Measurements from ENCODE around the gene PLXNA2. TPM values are rescaled to one million over a fixed set of nuclear protein-coding genes. Genes with fewer than 3 reads are reported as not detected.

PLXNA2 gene
- total RNA-seq, 2 experiments from 2014 or later = 0.23 TPM; not detected in 1

GRCh38 chr1:208161005-208161404 lies 83.2 kb downstream of the PLXNA2 start:
- ChIA-PET POLR2A (no interaction called here), CTCF (ENCODE audit: unreplicated experiment) (no interaction called here)
- H3K4me2 ChIP-seq (ENCODE audit: low read length) = no peak overlapping the region
- no peaks in the 10 kb centered on the region for H4K20me1 ChIP-seq (ENCODE audit: insufficient read depth, low read length)
- no peaks in the 10 kb centered on the region for H3K9me2 ChIP-seq (ENCODE audit: insufficient read depth, low read length)
- H3K4me3 ChIP-seq (ENCODE audit: low read depth, low read length, poor library complexity, severe bottlenecking) = no peak overlapping the region
- intact Hi-C loops (cut with micrococcal nuclease; ENCODE audit: unreplicated experiment) = no loop called here
- H3K9me3 ChIP-seq (ENCODE audit: low read length) = no peaks in the 10 kb centered on the region
- BruUV-seq (replicated peaks) = no TSS peak
- no peaks in the 10 kb centered on the region for H3K4me1 ChIP-seq (ENCODE audit: insufficient read depth, low read length, poor library complexity, severe bottlenecking)
- no peak for DNase-seq (ENCODE audit: low spot score)
- H3K79me2 ChIP-seq (ENCODE audit: insufficient read depth, low read depth, low read length) = no peaks in the 10 kb centered on the region
- no peak overlapping the region for H3K27ac ChIP-seq (ENCODE audit: low read depth, low read length, poor library complexity, severe bottlenecking)
- no peak overlapping the region for H2AFZ ChIP-seq (ENCODE audit: low read length)
- TF ChIP-seq, protein P1, sequence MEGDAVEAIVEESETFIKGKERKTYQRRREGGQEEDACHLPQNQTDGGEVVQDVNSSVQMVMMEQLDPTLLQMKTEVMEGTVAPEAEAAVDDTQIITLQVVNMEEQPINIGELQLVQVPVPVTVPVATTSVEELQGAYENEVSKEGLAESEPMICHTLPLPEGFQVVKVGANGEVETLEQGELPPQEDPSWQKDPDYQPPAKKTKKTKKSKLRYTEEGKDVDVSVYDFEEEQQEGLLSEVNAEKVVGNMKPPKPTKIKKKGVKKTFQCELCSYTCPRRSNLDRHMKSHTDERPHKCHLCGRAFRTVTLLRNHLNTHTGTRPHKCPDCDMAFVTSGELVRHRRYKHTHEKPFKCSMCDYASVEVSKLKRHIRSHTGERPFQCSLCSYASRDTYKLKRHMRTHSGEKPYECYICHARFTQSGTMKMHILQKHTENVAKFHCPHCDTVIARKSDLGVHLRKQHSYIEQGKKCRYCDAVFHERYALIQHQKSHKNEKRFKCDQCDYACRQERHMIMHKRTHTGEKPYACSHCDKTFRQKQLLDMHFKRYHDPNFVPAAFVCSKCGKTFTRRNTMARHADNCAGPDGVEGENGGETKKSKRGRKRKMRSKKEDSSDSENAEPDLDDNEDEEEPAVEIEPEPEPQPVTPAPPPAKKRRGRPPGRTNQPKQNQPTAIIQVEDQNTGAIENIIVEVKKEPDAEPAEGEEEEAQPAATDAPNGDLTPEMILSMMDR (conservative IDR thresholded peaks at IDR 0.05; ENCODE audit: low read length) = no peak
- no peak for TF ChIP-seq EZH2phosphoT487 (IDR thresholded peaks at IDR 0.05; ENCODE audit: borderline replicate concordance, low read depth, low read length)
- H3K36me3 ChIP-seq (ENCODE audit: insufficient read depth, low read length) = no peaks in the 10 kb centered on the region

DNA sequence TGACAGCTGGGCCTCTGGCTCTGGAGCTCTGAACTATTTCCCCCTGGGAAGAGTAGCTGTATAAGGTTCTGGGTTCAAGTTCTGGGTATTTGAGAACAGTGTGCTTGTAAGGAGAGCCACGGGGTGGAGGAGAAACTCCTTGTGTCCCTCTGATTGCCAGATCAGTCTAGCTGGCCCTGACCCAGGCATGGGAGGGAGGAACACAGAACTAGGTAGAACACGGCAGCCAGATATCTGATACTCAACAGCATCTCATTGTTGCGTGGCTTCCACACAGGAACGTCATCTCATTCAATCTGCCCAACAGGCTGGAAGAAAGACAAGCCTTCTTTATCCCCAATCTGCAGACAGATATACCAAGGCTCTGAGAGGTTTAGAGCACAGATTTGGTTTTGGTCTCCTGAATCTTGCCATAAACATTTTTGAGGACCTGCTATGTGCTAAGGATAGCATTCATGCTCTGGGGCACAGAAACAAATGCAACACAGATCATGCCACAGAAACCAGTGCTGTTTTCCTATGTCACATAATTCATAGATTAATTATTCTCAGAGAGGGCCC lies 83.8 kb downstream of the PLXNA2 start:
- DNase-seq (ENCODE audit: low spot score) = no peak
- ChIA-PET POLR2A (no interaction called here), CTCF (ENCODE audit: unreplicated experiment) (no interaction called here)
- Histone ChIP-seq H3K4me3 (ENCODE audit: low read depth, low read length, poor library complexity, severe bottlenecking) (no peak overlapping the region), H4K20me1 (ENCODE audit: insufficient read depth, low read length) (no peaks in the 10 kb centered on the region), H3K9me2 (ENCODE audit: insufficient read depth, low read length) (no peaks in the 10 kb centered on the region), H3K4me1 (ENCODE audit: insufficient read depth, low read length, poor library complexity, severe bottlenecking) (no peaks in the 10 kb centered on the region), H3K36me3 (ENCODE audit: insufficient read depth, low read length) (no peaks in the 10 kb centered on the region), H3K27ac (ENCODE audit: low read depth, low read length, poor library complexity, severe bottlenecking) (no peak overlapping the region), H2AFZ (ENCODE audit: low read length) (no peak overlapping the region), H3K9me3 (ENCODE audit: low read length) (no peaks in the 10 kb centered on the region), H3K4me2 (ENCODE audit: low read length) (no peak overlapping the region), H3K79me2 (ENCODE audit: insufficient read depth, low read depth, low read length) (no peaks in the 10 kb centered on the region)
- BruUV-seq (replicated peaks) = no TSS peak
- TF ChIP-seq, protein P1 (conservative IDR thresholded peaks at IDR 0.05; ENCODE audit: low read length) = no peak
- TF ChIP-seq EZH2phosphoT487 (IDR thresholded peaks at IDR 0.05; ENCODE audit: borderline replicate concordance, low read depth, low read length) = no peak
- intact Hi-C loops (cut with micrococcal nuclease; ENCODE audit: unreplicated experiment) = no loop called here

DNA sequence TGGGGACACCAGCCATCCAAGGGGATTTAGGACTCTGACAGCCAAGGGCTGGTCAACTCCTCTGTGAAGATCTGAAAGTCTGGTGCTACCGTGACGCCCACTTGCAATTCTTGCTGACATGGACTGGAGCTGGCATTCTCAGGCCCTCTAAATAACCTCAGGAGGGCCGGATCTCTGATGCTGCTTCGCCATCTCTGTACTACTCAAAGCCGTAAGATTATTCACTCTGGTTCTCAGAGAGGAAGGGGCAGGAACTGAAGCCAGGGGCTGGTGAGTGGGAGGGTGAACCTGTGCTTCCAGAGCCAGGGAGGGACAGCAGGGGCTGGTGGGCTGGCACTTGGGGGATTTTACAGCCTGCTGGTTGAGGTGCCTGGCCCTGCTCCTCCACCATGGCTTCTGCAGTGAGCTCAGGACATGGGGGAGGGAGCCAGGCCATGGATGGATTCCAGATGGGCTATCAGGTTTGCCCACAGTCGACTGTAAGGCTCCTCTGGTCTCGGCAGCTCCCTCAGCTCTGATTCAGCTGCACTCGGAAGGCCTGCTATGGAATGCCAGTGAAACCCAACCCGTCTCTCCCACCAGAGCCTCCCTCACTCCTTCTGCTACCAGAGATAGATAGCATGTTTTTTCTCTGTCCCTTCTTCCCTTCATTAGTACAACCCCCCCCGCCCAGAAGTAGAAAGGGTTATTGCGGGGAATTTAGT lies 84.5 kb downstream of the PLXNA2 start:
- ChIA-PET CTCF (ENCODE audit: unreplicated experiment) (no interaction called here), POLR2A (no interaction called here)
- no peaks in the 10 kb centered on the region for H3K9me3 ChIP-seq (ENCODE audit: low read length)
- no peak for DNase-seq (ENCODE audit: low spot score)
- no peaks in the 10 kb centered on the region for H4K20me1 ChIP-seq (ENCODE audit: insufficient read depth, low read length)
- H3K4me1 ChIP-seq (ENCODE audit: insufficient read depth, low read length, poor library complexity, severe bottlenecking) = no peaks in the 10 kb centered on the region
- no peaks in the 10 kb centered on the region for H3K79me2 ChIP-seq (ENCODE audit: insufficient read depth, low read depth, low read length)
- H3K27ac ChIP-seq (ENCODE audit: low read depth, low read length, poor library complexity, severe bottlenecking) = no peak overlapping the region
- no peaks in the 10 kb centered on the region for H3K9me2 ChIP-seq (ENCODE audit: insufficient read depth, low read length)
- TF ChIP-seq, protein P1 (conservative IDR thresholded peaks at IDR 0.05; ENCODE audit: low read length) = no peak
- TF ChIP-seq EZH2phosphoT487 (IDR thresholded peaks at IDR 0.05; ENCODE audit: borderline replicate concordance, low read depth, low read length) = no peak
- H2AFZ ChIP-seq (ENCODE audit: low read length) = no peak overlapping the region
- BruUV-seq (replicated peaks) = no TSS peak
- H3K36me3 ChIP-seq (ENCODE audit: insufficient read depth, low read length) = no peaks in the 10 kb centered on the region
- no peak overlapping the region for H3K4me3 ChIP-seq (ENCODE audit: low read depth, low read length, poor library complexity, severe bottlenecking)
- intact Hi-C loops (cut with micrococcal nuclease; ENCODE audit: unreplicated experiment) = no loop called here
- H3K4me2 ChIP-seq (ENCODE audit: low read length) = no peak overlapping the region

Measured in OCI-LY7 (cell line).